Kidney (tissue), 14 donors: ENCODE data around the gene KRTAP25-1. TPM values are rescaled to one million over a fixed set of nuclear protein-coding genes. Genes with fewer than 3 reads are reported as not detected.

ENCODE experiments used
- DNase-seq, 5 donors: peaks; one replicate each; pipeline ENCODE4 v3.0.0-alpha.2; 2013 to 2020
- FAIRE-seq: peaks from 2 replicates; lab custom pipeline; 2012; peaks lifted over from hg19 to GRCh38; lab: Jason Lieb, UNC
- H3K27ac ChIP-seq, 2 donors: one replicate each; pipeline ENCODE4 v1.7.0; 2013; ENCODE audit warnings: low read depth in 2 of 2, low read length in 2 of 2, inconsistent platforms in 1 of 2
- H3K27me3 ChIP-seq: one replicate; pipeline ENCODE4 v1.7.1; 2013; ENCODE audit warnings: low read length, inconsistent platforms; ENCODE audit not compliant: control insufficient read depth, insufficient read depth
- H3K36me3 ChIP-seq, 3 donors: one replicate each; pipeline versions ENCODE4 v1.7.0 to v1.7.1; 2013; ENCODE audit warnings: low read length in 3 of 3, control low read depth in 1 of 3, inconsistent platforms in 1 of 3; ENCODE audit not compliant: insufficient read depth in 3 of 3, control insufficient read depth in 2 of 3
- H3K4me1 ChIP-seq, 3 donors: one replicate each; pipeline versions ENCODE4 v1.7.0 to v1.7.1; 2013; ENCODE audit warnings: low read length in 3 of 3, inconsistent platforms in 1 of 3, low read depth in 1 of 3; ENCODE audit not compliant: control insufficient read depth in 2 of 3, insufficient read depth in 2 of 3
- H3K4me3 ChIP-seq, 3 donors: one replicate each; pipeline versions ENCODE4 v1.7.0 to v1.8.1; 2013; ENCODE audit warnings: low read length in 3 of 3, control low read depth in 1 of 3, inconsistent platforms in 1 of 3
- H3K9ac ChIP-seq, 3 donors: one replicate each; pipeline versions ENCODE4 v1.7.0 to v1.7.1; 2013; ENCODE audit warnings: low read length in 3 of 3, control low read depth in 1 of 3, inconsistent platforms in 1 of 3
- H3K9me3 ChIP-seq, 3 donors: one replicate each; pipeline versions ENCODE4 v1.7.0 to v1.7.1; 2013; ENCODE audit warnings: low read length in 3 of 3, control low read depth in 1 of 3, inconsistent platforms in 1 of 3; ENCODE audit not compliant: control insufficient read depth in 2 of 3, insufficient read depth in 1 of 3
- intact Hi-C: fragments of 100-400 bp; cut with DNase I; formaldehyde crosslinking; loops from one replicate; pipeline ENCODE4 v1.11.1; 2022
- polyA plus RNA-seq: library from polyadenylated mRNA; stranded (reverse); fragments of 350-450 nt; fragmentation: Illumina TruSeq; extraction: RNeasy Lipid Tissue Mini Kit (QIAGEN cat#74804); gene quantifications from one replicate; pipeline ENCODE4 v1.2.3, GENCODE V29; 2014; ENCODE audit warnings: low read depth, low replicate concordance; ENCODE audit not compliant: insufficient read depth
- total RNA-seq: library from RNA; stranded (reverse); fragmentation: NEBNext Ultra II Directional; extraction: Animal tissue kit (Norgen Biotek cat#: 25700); gene quantifications from one replicate; pipeline ENCODE4 v1.2.1, GENCODE V29; 2021
- TF ChIP-seq, protein P1 (sequence below): IDR thresholded peaks from 3 replicates; pipeline ENCODE4 v1.5.1; 2012; ENCODE audit warnings: mild to moderate bottlenecking, moderate library complexity, borderline replicate concordance; ENCODE audit not compliant: insufficient read depth; ENCODE audit errors: extremely low read depth
- donor health status: control.
- donor health status: control.
- donor health status: control.
- donor health status: control.
- donor health status: control.
- donor health status: DM: yes; HTN: yes; CAD: no.
- donor health status: Normal renal cell carcinoma (clear cell type).

The KRTAP25-1 gene
- total and polyA plus RNA-seq, 2 donors from 2014 or later, result not detected

DNA sequence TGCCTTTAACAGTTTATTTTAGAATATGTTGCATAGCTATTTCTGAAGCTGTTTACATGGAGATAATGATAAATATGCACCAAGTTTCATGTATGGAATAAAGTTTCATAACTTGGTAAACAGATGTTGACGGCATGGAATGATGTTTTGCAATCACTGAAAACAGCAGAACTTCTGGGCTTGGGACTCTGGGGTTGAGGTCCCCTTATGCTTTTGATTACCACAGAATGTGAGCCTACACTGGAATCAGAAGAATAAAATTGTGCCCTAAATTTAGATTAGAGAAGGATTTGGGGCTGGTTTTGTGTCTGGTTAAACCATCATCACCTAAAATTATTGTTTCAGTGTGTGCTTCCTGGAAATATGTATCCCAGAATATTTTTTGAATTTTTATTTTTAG lies 17.7 kb downstream of the KRTAP25-1 start:
- no peak for FAIRE-seq
- Histone ChIP-seq H3K4me3 (no peak overlapping the region), H3K36me3 (no peaks in the 10 kb centered on the region), H3K9ac (no peak overlapping the region), H3K27me3 (no peaks in the 10 kb centered on the region), H3K4me1 (no peaks in the 10 kb centered on the region), H3K9me3 (no peaks in the 10 kb centered on the region), H3K27ac (no peak overlapping the region)
- TF ChIP-seq, protein P1, sequence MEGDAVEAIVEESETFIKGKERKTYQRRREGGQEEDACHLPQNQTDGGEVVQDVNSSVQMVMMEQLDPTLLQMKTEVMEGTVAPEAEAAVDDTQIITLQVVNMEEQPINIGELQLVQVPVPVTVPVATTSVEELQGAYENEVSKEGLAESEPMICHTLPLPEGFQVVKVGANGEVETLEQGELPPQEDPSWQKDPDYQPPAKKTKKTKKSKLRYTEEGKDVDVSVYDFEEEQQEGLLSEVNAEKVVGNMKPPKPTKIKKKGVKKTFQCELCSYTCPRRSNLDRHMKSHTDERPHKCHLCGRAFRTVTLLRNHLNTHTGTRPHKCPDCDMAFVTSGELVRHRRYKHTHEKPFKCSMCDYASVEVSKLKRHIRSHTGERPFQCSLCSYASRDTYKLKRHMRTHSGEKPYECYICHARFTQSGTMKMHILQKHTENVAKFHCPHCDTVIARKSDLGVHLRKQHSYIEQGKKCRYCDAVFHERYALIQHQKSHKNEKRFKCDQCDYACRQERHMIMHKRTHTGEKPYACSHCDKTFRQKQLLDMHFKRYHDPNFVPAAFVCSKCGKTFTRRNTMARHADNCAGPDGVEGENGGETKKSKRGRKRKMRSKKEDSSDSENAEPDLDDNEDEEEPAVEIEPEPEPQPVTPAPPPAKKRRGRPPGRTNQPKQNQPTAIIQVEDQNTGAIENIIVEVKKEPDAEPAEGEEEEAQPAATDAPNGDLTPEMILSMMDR, result no peak
- no peak for DNase-seq
- intact Hi-C loops, result no loop called here

DNA sequence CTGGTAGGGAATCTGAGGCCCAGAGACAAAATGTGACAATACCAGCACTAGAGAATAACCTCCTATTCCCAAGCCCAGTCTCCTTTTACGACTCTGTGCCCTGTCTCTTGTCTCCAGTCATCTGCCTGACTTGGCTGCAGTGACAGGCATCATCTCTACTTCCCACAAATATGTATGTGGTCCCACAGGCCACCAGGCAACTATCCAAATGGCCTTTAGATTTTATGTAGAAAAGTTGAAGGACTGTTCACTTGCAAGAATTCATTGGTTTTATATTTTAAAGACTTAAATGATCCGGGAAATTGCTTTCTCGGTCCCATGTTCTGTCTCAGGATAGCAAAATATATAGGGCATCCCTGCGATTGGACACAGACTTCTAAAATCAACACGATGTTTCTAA lies 18.2 kb downstream of the KRTAP25-1 start:
- TF ChIP-seq, protein P1, result no peak
- Histone ChIP-seq H3K9ac (no peak overlapping the region), H3K27me3 (no peaks in the 10 kb centered on the region), H3K27ac (no peak overlapping the region), H3K36me3 (no peaks in the 10 kb centered on the region), H3K4me3 (no peak overlapping the region), H3K4me1 (no peaks in the 10 kb centered on the region), H3K9me3 (no peaks in the 10 kb centered on the region)
- intact Hi-C loops, result no loop called here
- DNase-seq, result no peak
- no peak for FAIRE-seq

DNA sequence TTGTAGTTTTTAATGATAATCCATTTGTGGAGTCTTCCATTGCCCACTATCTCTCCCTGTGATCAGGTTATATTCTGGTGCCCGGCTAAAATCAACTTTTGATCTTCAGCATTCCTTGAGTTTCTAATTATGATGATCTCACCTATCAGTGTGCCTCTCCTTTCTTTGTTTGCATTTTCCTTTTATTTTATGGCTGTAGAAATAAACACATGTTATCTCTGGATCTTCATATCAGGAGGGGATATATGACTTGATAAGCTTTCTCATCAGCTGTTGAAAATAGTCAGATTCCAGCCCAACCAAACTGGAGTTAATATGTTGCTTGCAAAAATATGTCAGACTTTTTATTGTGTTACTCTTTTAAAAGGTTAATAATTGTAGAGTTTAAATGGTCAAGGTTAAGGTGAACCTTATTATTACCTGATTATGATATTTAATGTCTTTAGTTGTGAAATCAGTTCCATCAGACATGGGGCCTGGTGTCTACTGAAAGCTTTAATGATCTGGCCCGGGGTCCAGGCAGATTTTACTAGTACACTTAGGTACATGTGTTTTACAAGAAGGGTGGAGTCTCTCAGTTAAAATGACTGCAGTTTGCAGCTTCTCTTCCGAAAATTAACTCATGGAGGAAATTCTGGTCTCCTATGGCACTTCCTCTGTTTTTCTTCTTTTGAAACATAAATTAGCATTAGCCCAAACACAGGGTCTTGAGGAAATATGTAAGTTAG lies 19.3 kb downstream of the KRTAP25-1 start:
- intact Hi-C loops, result no loop called here
- Histone ChIP-seq H3K4me1 (no peaks in the 10 kb centered on the region), H3K27me3 (no peaks in the 10 kb centered on the region), H3K4me3 (no peak overlapping the region), H3K27ac (no peak overlapping the region), H3K9me3 (no peaks in the 10 kb centered on the region), H3K36me3 (no peaks in the 10 kb centered on the region), H3K9ac (no peak overlapping the region)
- DNase-seq, result no peak
- FAIRE-seq, result no peak
- TF ChIP-seq, protein P1, result no peak
